COR-L47 (cell line): ENCODE data around the gene S100A9.
A peak's percentile ranks its signal among the peaks of the same experiment; 100 is the strongest.
"Not testable (repeated sequence)": the region's sequence is repeated elsewhere in the genome, so short reads cannot be mapped to it uniquely, and the experiment has no call there.

Experiments used
- DNase-seq: peaks from one replicate; lab custom pipeline; 2025; lab: John Stamatoyannopoulos, UW

S100A9 gene

GRCh38 chr1:153389973-153390879, 32.6 kb downstream of the S100A9 start:
- DNase-seq: no peak

GRCh38 chr1:153390938-153391710, 33.5 kb downstream of the S100A9 start, which contains the start of gene S100A8:
TSS of gene S100A8 (minus strand) at chr1:153391073. CDS start at chr1:153390535, 538 bp downstream.
- no peak for DNase-seq

GRCh38 chr1:153392258-153392657, 34.6 kb downstream of the S100A9 start:
- DNase-seq: no peak

GRCh38 chr1:153392822-153393221, 35.2 kb downstream of the S100A9 start:
- DNase-seq: no peak

- no peak for DNase-seq
Measured at GRCh38 chr1:153393926-153394325, 36.3 kb downstream of the S100A9 start.

GRCh38 chr1:153394391-153394790, 36.7 kb downstream of the S100A9 start:
- no peak for DNase-seq

- no peak for DNase-seq
Measured at GRCh38 chr1:153395136-153395685, 37.6 kb downstream of the S100A9 start.

GRCh38 chr1:153395776-153396175, 38.1 kb downstream of the S100A9 start:
- no peak for DNase-seq

GRCh38 chr1:153396461-153396860, 38.8 kb downstream of the S100A9 start:
- DNase-seq: no peak

- DNase-seq: no peak
Measured at GRCh38 chr1:153397051-153397923, 39.6 kb downstream of the S100A9 start.

- no peak for DNase-seq
Measured at GRCh38 chr1:153397924-153398651, 40.4 kb downstream of the S100A9 start.

GRCh38 chr1:153399401-153400055, 41.9 kb downstream of the S100A9 start:
- no peak for DNase-seq

GRCh38 chr1:153400244-153400643, 42.6 kb downstream of the S100A9 start:
- peak; percentile 39 for DNase-seq

GRCh38 chr1:153401461-153401860, 43.8 kb downstream of the S100A9 start:
- DNase-seq: no peak

GRCh38 chr1:153402226-153402625, 44.6 kb downstream of the S100A9 start:
- no peak for DNase-seq

- no peak for DNase-seq
Measured at GRCh38 chr1:153403421-153404085, 45.9 kb downstream of the S100A9 start.

- DNase-seq: no peak
Measured at GRCh38 chr1:153404086-153404635, 46.5 kb downstream of the S100A9 start.

GRCh38 chr1:153404768-153405167, 47.1 kb downstream of the S100A9 start:
- peak; percentile 7 for DNase-seq

GRCh38 chr1:153405825-153406599, 48.4 kb downstream of the S100A9 start:
- DNase-seq: not testable (repeated sequence)
